ENCODE data around the gene TPCN1. TPM values are rescaled to one million over a fixed set of nuclear protein-coding genes. Genes with fewer than 3 reads are reported as not detected.

The TPCN1 gene
- total RNA-seq, 1 donor from 2014 or later, result 27.9 TPM

DNA sequence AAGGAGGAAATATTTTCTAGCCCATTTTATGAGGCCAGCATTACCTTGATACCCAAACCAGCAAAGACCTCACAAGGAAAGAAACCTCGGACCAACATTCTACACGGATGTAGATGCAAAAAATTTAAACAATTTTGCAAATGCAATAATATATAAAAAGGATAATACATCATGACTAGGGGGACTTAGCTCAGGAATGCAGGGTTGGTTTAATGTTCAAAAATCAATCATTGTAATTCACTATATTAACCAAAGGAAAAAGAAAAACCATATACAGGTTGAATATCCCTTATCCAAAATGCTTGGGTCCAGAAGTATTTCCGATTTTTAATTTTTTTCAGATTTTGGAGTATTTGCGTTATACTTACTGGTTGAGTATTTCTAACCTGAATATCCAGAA is 33.0 kb downstream of the TPCN1 start:
- no peaks in the 10 kb centered on the region for H3K9me3 Mint-ChIP-seq (ENCODE audit: unreplicated experiment)
- H3K27me3 Mint-ChIP-seq (ENCODE audit: low read depth, unreplicated experiment), result no peaks in the 10 kb centered on the region
- peaks cover 25% of the 10 kb centered on the region for H3K36me3 Mint-ChIP-seq (ENCODE audit: low read depth, unreplicated experiment)
- H3K4me3 ChIP-seq (ENCODE audit: insufficient read depth, low read depth, low read length), result no peak overlapping the region
- no peak overlapping the region for H3K4me2 ChIP-seq (ENCODE audit: low read length)
- H3K27ac ChIP-seq (ENCODE audit: low read depth, low read length), result no peak overlapping the region
- no peaks in the 10 kb centered on the region for H3K27me3 ChIP-seq (ENCODE audit: insufficient read depth, low read length)
- DNase-seq (ENCODE audit: low read depth), result no peak
- H3K79me2 ChIP-seq (ENCODE audit: insufficient read depth, low read length), result no peaks in the 10 kb centered on the region
- no peaks in the 10 kb centered on the region for H3K9me3 ChIP-seq (ENCODE audit: insufficient read depth, low read depth, low read length)
- FAIRE-seq, result no peak
- H3K9ac ChIP-seq (ENCODE audit: low read length), result no peak overlapping the region
- H3K4me1 ChIP-seq (ENCODE audit: insufficient read depth, low read length), result no peaks in the 10 kb centered on the region
- H3K4me1 Mint-ChIP-seq (ENCODE audit: low read depth, unreplicated experiment), result no peaks in the 10 kb centered on the region
- H3K27ac Mint-ChIP-seq (ENCODE audit: unreplicated experiment), result no peak overlapping the region
- no peaks in the 10 kb centered on the region for H3K36me3 ChIP-seq (ENCODE audit: insufficient read depth, low read length)
- H2AFZ ChIP-seq (ENCODE audit: low read depth, low read length), result no peak overlapping the region
- H4K20me1 ChIP-seq (ENCODE audit: insufficient read depth, low read length), result no peaks in the 10 kb centered on the region
- no peak overlapping the region for H3K4me3 Mint-ChIP-seq (ENCODE audit: unreplicated experiment)
- TF ChIP-seq EZH2 (IDR thresholded peaks at IDR 0.05; ENCODE audit: insufficient read depth, low read length), result no peak
- TF ChIP-seq, protein P1, sequence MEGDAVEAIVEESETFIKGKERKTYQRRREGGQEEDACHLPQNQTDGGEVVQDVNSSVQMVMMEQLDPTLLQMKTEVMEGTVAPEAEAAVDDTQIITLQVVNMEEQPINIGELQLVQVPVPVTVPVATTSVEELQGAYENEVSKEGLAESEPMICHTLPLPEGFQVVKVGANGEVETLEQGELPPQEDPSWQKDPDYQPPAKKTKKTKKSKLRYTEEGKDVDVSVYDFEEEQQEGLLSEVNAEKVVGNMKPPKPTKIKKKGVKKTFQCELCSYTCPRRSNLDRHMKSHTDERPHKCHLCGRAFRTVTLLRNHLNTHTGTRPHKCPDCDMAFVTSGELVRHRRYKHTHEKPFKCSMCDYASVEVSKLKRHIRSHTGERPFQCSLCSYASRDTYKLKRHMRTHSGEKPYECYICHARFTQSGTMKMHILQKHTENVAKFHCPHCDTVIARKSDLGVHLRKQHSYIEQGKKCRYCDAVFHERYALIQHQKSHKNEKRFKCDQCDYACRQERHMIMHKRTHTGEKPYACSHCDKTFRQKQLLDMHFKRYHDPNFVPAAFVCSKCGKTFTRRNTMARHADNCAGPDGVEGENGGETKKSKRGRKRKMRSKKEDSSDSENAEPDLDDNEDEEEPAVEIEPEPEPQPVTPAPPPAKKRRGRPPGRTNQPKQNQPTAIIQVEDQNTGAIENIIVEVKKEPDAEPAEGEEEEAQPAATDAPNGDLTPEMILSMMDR (IDR thresholded peaks at IDR 0.05; ENCODE audit: insufficient read depth, low read depth, low read length), result no peak

GRCh38 chr12:113257564-113257963 is 36.3 kb downstream of the TPCN1 start:
- TF ChIP-seq, protein P1 (IDR thresholded peaks at IDR 0.05; ENCODE audit: insufficient read depth, low read depth, low read length), result no peak
- no peak for TF ChIP-seq EZH2 (IDR thresholded peaks at IDR 0.05; ENCODE audit: insufficient read depth, low read length)
- H3K4me1 ChIP-seq (ENCODE audit: insufficient read depth, low read length), result no peaks in the 10 kb centered on the region
- DNase-seq (ENCODE audit: low read depth) (no peak), FAIRE-seq (no peak)
- no peaks in the 10 kb centered on the region for H3K27me3 ChIP-seq (ENCODE audit: insufficient read depth, low read length)
- H3K27me3 Mint-ChIP-seq (ENCODE audit: low read depth, unreplicated experiment), result no peaks in the 10 kb centered on the region
- H3K27ac ChIP-seq (ENCODE audit: low read depth, low read length), result no peak overlapping the region
- H3K79me2 ChIP-seq (ENCODE audit: insufficient read depth, low read length), result no peaks in the 10 kb centered on the region
- no peak overlapping the region for H3K4me3 ChIP-seq (ENCODE audit: insufficient read depth, low read depth, low read length)
- no peak overlapping the region for H3K4me2 ChIP-seq (ENCODE audit: low read length)
- no peaks in the 10 kb centered on the region for H3K36me3 ChIP-seq (ENCODE audit: insufficient read depth, low read length)
- no peaks in the 10 kb centered on the region for H3K9me3 Mint-ChIP-seq (ENCODE audit: unreplicated experiment)
- H3K9me3 ChIP-seq (ENCODE audit: insufficient read depth, low read depth, low read length), result no peaks in the 10 kb centered on the region
- H4K20me1 ChIP-seq (ENCODE audit: insufficient read depth, low read length), result peaks cover 6% of the 10 kb centered on the region
- peaks cover 6% of the 10 kb centered on the region for H3K4me1 Mint-ChIP-seq (ENCODE audit: low read depth, unreplicated experiment)
- no peak overlapping the region for H3K27ac Mint-ChIP-seq (ENCODE audit: unreplicated experiment)
- no peak overlapping the region for H3K9ac ChIP-seq (ENCODE audit: low read length)
- H2AFZ ChIP-seq (ENCODE audit: low read depth, low read length), result no peak overlapping the region
- H3K4me3 Mint-ChIP-seq (ENCODE audit: unreplicated experiment), result no peak overlapping the region
- H3K36me3 Mint-ChIP-seq (ENCODE audit: low read depth, unreplicated experiment), result peaks cover 10% of the 10 kb centered on the region

DNA sequence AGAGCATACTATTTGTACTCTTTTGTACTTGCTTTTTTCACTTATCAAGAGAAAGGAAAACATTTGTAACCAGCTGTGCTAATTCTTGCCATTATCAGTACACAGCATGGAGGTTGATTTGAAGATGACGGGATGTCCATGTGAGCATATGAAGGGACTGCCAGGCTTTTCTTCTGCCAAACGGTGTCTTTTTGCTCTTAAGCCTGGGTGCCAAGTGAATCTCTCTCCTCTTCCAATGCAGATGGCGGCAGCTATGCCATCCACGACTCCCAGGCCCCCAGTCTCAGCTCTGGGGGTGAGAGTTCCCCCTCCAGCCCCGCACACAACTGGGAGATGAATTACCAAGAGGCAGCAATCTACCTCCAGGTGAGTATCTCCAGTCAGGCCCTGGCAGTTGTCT is 38.9 kb downstream of the TPCN1 start:
- Histone ChIP-seq H4K20me1 (ENCODE audit: insufficient read depth, low read length) (peaks cover 6% of the 10 kb centered on the region), H3K9me3 (ENCODE audit: insufficient read depth, low read depth, low read length) (no peaks in the 10 kb centered on the region), H3K4me3 (ENCODE audit: insufficient read depth, low read depth, low read length) (no peak overlapping the region), H3K27me3 (ENCODE audit: insufficient read depth, low read length) (no peaks in the 10 kb centered on the region), H3K27ac (ENCODE audit: low read depth, low read length) (no peak overlapping the region), H2AFZ (ENCODE audit: low read depth, low read length) (no peak overlapping the region), H3K9ac (ENCODE audit: low read length) (no peak overlapping the region), H3K36me3 (ENCODE audit: insufficient read depth, low read length) (no peaks in the 10 kb centered on the region), H3K79me2 (ENCODE audit: insufficient read depth, low read length) (no peaks in the 10 kb centered on the region), H3K4me2 (ENCODE audit: low read length) (no peak overlapping the region), H3K4me1 (ENCODE audit: insufficient read depth, low read length) (no peaks in the 10 kb centered on the region)
- DNase-seq (ENCODE audit: low read depth) (no peak), FAIRE-seq (no peak)
- H3K27ac Mint-ChIP-seq (ENCODE audit: unreplicated experiment), result no peak overlapping the region
- H3K4me3 Mint-ChIP-seq (ENCODE audit: unreplicated experiment), result no peak overlapping the region
- peaks cover 1% of the 10 kb centered on the region for H3K36me3 Mint-ChIP-seq (ENCODE audit: low read depth, unreplicated experiment)
- H3K4me1 Mint-ChIP-seq (ENCODE audit: low read depth, unreplicated experiment), result peaks cover 6% of the 10 kb centered on the region
- no peak for TF ChIP-seq EZH2 (IDR thresholded peaks at IDR 0.05; ENCODE audit: insufficient read depth, low read length)
- TF ChIP-seq, protein P1 (IDR thresholded peaks at IDR 0.05; ENCODE audit: insufficient read depth, low read depth, low read length), result no peak
- no peaks in the 10 kb centered on the region for H3K27me3 Mint-ChIP-seq (ENCODE audit: low read depth, unreplicated experiment)
- H3K9me3 Mint-ChIP-seq (ENCODE audit: unreplicated experiment), result no peaks in the 10 kb centered on the region
